Uterus (tissue), 2 donors: ENCODE measurements around the gene MAP1LC3C.

Source experiments
- CTCF ChIP-seq, 4 experiments: fragments of 200-600 bp in 2 of 4; fragments of 450-650 bp in 2 of 4; sonication (generic) in 2 of 4; IDR thresholded peaks; one replicate each; pipeline ENCODE4 v1.5.1; 2016 to 2019; ENCODE audit warnings: antibody characterized with exemption in 4 of 4, mild to moderate bottlenecking in 2 of 4, moderate library complexity in 1 of 4
- POLR2A ChIP-seq, 2 donors: fragments of 450-650 bp; IDR thresholded peaks; one replicate each; pipeline ENCODE4 v1.6.1; 2016; ENCODE audit warnings: antibody characterized with exemption in 2 of 2, mild to moderate bottlenecking in 1 of 2, moderate library complexity in 1 of 2

- TF ChIP-seq CTCF (IDR thresholded peaks at IDR 0.05) (no peak), POLR2A (IDR thresholded peaks at IDR 0.05) (no peak)
Observed at GRCh38 chr1:242006976-242007375, 8.1 kb upstream of the MAP1LC3C start.
